Fibroblast of skin of abdomen (primary cell): Measurements from ENCODE around the gene SYT9.
"Not testable (repeated sequence)": the region's sequence is repeated elsewhere in the genome, so short reads cannot be mapped to it uniquely, and the experiment has no call there.

Experiments used
- DNase-seq: peaks from one replicate; pipeline ENCODE4 v3.0.0-alpha.2; 2013

SYT9 gene

GRCh38 chr11:7278314-7278917 lies 26.7 kb downstream of the SYT9 start:
- DNase-seq: peak; percentile 18

- DNase-seq: no peak
These were observed 28.0 kb downstream of the SYT9 start for GRCh38 chr11:7279676-7280075.

DNA sequence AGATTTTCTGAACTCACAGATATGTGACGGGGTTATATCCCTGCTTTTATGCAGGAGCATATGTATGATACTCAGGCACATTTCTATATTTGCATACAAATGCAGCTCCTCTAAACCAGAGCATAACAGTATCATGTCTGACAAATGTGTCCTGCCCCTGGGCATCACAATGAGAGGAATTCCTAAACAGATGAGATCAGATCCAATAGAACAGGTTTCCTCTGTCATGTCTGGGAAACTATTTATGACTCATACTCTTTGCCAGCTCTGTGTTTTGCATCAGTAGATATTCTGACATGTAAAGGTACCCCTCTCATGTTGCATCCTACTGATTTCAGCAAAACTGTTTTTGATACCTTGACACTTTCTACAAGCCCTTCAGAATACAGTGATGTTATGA lies 29.4 kb downstream of the SYT9 start:
- peak; percentile 2 for DNase-seq

DNA sequence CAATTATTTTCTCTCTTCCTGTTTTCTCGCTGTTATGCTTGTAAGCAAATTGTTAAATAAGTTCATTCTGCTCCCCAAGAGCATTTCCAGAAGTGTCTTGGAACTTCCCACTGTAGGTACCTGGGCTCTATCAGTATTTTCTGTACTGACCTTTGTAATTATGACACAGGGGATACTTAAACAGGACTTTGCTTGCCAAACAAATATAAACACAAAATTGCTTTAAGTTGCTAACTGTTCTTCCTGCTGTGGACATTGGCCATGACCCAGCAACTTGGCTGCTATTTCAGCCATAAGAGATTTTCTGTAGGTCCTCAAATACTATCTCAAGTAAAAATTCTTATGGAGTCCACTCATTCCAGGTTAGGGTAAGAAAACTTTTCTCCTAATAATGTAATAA lies 30.1 kb downstream of the SYT9 start:
- no peak for DNase-seq

DNA sequence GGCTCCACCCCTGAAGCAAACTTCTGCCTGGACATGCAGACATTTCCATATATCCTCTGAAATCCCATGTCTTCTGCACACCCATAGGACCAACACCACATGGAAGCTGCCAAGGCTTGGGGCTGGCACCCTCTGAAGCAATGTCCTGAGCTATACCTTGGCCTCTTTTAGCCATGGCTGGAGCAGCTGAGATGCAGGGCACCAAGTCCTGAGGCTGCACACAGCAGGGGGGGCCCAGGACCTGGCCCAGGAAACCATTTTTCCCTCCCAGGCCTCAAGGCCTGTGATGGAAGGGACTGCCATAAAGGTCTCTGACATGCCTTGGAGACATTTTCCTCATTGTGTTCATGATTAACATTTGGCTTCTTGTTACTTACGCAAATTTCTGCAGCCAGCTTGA lies 34.5 kb downstream of the SYT9 start:
- DNase-seq: no peak

- DNase-seq: no peak
These were observed 39.6 kb downstream of the SYT9 start for GRCh38 chr11:7291100-7291829.

DNA sequence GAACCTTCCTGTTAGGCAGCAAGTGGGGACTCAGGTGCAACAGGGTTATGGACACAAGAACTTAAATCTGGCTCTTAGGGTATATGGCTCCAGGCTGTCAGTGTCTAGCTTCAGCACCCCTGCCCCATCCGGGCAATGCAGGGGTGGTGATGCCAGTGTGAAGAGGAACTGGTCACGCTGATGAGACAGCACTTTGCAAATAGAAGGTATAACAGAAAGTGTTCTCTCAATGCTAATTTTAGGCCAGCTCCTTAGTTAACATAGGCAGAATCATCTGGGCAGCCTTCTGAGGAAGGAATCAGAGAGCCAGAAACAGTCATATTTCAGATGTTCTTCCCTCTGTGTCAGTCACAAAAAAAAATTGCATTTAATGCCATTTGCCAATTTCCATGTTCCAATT lies 41.2 kb downstream of the SYT9 start:
- no peak for DNase-seq

GRCh38 chr11:7299393-7299792 lies 47.7 kb downstream of the SYT9 start:
- DNase-seq: no peak

DNA sequence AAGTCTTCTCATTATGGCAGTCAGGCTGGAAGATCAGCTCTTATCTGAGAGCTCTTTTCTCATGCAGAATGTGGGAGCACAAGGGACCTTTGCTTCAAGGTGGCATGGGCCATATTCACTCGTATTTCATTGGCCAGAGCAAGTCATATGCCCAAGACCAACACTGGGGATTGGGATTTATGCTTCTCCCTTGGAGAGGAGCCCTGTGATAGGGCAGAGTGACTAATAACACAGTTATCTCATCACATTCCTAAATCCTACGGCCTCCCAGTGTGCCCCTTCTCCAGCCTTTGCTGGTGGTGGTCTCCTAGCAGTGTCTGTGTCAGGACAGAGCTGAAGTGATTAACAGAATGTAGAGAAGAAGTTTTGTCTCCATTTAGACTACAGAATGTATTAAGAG lies 48.6 kb downstream of the SYT9 start:
- no peak for DNase-seq

- DNase-seq: no peak
These were observed 51.4 kb downstream of the SYT9 start for GRCh38 chr11:7303146-7303545.

- no peak for DNase-seq
These were observed 55.2 kb downstream of the SYT9 start for GRCh38 chr11:7306900-7307299.

- DNase-seq: no peak
These were observed 56.1 kb downstream of the SYT9 start for GRCh38 chr11:7307836-7308235.

DNA sequence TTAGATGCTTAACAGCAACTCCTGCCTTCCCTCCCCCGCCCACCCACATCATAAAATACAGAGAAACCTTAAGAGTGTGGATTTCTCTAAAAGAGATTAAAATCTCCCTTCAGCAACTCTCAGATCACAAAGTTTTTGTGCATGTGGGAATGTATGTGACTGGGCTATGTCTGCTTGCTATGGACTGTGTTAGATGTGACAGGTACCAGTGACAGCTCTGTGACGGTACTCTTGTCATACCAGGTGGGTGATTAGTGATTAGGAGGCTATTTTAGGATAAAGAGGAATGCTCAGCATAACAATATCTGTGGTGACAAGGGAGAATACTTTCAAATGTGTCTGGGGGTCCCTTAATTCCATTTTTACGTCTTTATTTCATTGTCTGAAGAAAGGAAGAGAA lies 60.2 kb downstream of the SYT9 start:
- DNase-seq: no peak

DNA sequence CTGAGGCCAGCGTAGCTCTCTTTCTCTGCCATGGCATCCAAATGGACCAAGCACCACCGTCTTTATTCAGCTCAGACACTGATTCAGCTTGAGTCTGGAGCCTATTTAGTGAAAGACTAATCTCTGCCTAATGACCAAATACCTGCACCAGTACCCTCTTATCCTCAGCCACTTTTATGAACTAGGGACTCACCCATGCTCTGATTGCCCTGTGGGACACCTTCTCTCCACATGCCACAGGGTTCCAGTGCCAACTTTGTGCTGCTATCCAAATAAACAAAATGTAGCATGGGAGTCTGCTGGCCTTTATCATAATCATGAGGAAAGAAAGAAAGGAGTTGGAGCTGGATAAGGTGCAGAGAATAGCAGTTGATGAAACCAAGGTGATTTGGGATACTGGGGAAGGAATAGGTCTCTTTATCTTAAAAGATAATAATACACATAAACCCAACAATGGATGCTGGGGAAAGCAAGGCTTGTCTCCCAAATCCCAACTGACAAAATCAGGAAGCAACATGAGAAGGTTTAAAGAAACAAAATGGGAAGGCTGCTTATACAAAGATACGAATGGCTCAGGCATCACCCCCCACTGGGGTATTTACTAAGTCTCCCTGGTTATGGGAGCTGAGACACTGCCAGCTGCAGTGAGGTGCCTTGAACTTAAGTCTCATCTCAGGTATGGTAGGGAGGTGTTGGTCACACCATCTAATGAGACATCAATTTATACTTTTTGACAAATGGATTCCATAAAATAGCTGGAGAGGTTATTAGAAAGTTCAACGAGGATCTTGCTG lies 63.3 kb downstream of the SYT9 start:
- DNase-seq: no peak

- DNase-seq: no peak
These were observed 67.8 kb downstream of the SYT9 start for GRCh38 chr11:7319501-7319900.

- no peak for DNase-seq
These were observed 68.6 kb downstream of the SYT9 start for GRCh38 chr11:7320306-7320705.

DNA sequence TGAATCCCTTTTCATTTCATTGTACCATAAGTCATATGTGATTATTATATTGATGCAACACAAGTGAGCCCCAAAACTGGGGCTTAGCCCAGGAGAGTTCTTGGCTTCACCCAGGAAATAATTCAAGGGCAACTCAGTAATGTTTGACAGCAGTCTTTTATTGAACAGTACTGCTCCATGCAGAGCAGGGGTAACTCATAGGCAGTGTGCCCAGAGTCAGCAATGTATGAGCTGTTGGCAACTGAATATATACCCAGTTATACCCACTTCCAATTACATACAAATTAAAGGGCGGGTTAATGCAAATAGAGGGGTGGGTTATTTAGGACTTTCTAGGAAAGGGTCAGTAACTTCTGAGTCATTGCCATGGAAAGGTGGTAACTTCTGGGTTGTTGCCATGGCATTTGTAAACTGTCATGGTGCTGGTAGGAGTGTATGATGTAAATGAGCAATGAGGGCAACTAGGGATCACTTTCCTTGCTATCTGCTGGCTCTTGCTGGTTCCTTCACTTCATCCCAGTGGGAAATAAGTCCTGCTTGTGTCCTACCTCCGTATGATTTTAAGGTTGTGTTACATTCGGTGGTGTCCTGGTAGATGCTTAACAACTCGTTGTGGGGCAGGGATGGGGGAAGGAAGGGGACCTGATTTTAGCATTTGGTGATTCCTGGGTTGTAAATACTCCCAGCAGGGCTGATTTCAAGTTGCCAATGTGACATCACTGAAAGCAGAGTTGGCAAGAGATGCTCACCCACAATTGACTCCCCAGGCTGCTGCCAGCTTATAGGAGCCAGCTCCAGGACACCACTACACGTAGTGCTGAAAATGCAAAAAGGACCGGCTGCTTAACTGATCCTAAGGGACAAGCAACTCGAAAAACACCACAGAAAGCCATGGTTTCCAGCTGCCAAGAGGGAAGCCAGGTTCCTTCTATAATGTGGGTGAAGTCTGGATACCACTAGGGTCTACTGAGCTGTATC lies 70.1 kb downstream of the SYT9 start:
- no peak for DNase-seq

- no peak for DNase-seq
These were observed 80.7 kb downstream of the SYT9 start for GRCh38 chr11:7332451-7332850.

DNA sequence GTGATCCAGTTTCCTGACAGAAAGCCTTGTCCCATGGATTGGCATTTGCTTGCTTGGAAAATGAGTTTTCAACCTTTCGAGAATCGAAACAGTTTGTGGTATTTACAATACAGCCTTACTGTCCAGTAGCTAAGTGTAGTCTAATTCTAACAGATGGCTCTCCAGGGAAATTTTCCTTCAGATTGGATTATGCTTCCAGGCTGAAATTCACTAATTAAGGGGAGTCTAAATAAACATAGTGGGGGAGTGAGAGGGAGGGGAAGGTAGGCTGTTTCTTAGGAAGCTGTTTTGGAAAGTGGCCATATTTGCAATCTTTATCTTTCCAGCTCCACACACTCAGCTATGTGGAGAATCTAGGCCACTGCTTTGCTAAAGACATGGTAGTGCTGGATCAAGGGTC lies 81.3 kb downstream of the SYT9 start:
- DNase-seq: no peak

DNA sequence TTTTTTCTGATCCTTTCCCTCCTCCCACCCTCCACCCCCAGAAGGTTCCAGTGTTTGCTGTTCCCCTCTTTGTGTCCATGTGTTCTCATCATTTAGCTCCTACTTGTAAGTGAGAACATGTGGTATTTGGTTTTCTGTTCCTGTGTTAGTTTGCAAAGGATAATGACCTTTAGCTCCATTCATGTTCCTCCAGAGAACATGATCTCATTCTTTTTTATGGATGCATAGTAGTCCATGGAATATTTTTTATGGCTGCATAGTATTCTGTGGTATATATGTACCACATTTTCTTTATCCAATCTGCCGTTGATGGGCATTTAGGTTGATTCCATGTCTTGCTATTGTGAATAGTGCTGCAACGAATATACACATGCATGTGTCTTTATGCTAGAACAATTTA lies 83.7 kb downstream of the SYT9 start:
- not testable (repeated sequence) for DNase-seq

- no peak for DNase-seq
These were observed 89.8 kb downstream of the SYT9 start for GRCh38 chr11:7341551-7341950.

DNA sequence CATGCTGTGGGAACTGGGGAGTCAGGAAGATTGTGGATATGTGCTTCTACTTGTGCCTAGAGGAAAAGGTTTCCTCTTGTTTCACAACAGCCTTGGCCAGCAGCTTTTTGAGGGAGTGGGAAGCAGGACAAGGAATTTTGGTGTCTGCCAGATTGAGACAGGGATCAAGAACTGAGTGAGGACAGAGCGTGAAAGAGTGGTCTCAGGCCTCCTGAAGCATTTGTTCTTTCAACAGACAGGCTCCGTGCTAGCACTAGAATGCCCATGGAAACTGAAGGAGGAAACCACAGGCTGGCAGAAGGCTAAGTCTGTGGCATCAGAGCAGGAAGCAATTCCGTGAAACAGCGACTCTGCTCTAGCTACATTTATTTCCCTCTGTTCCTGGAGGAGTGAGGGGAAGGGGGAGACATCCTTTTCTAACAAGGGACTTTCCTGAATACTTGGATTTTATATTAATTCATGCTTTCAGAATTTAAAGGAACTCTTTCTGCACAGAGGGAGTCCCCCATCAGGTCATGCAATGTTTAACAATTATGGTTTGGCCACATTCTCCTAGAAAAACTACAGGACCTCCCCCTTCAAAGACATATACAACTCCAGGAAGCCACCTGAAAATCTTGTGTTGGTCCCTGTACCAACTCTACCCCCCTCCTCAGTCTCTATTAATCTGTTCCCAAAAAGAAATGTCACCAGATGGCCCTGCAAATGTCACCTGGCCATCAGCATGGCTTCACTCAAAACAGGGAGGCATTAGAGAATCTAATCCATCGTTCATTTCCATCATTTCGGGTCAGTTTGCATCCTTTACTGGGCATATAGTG lies 96.1 kb downstream of the SYT9 start:
- DNase-seq: no peak
